Stimulated activated CD8-positive, alpha-beta memory T cell treated with anti-CD3 and anti-CD28 coated beads, Interleukin-15, amount 100 ng/mL, for 24 hours (primary cell): Measurements from ENCODE around the gene CDC42EP1.
"Not testable (repeated sequence)": the region's sequence is repeated elsewhere in the genome, so short reads cannot be mapped to it uniquely, and the experiment has no call there.

Source experiments
- DNase-seq: peaks from one replicate; pipeline ENCODE4 v3.0.0-alpha.2; 2020; ENCODE audit warnings: low read depth

The CDC42EP1 gene

GRCh38 chr22:37582526-37582925, 22.2 kb downstream of the CDC42EP1 start:
- DNase-seq, result no peak

GRCh38 chr22:37588546-37589215, 28.4 kb downstream of the CDC42EP1 start:
- no peak for DNase-seq

GRCh38 chr22:37589636-37590035, 29.4 kb downstream of the CDC42EP1 start:
- DNase-seq, result no peak

GRCh38 chr22:37591081-37591480, 30.8 kb downstream of the CDC42EP1 start:
- DNase-seq, result not testable (repeated sequence)

GRCh38 chr22:37591823-37592404, 31.6 kb downstream of the CDC42EP1 start:
- no peak for DNase-seq

GRCh38 chr22:37594237-37594636, 34.0 kb downstream of the CDC42EP1 start:
- no peak for DNase-seq

GRCh38 chr22:37599153-37599552, 38.9 kb downstream of the CDC42EP1 start:
- DNase-seq, result no peak

GRCh38 chr22:37601203-37601539, 40.9 kb downstream of the CDC42EP1 start:
- DNase-seq, result no peak

- DNase-seq, result no peak
Measured at GRCh38 chr22:37601540-37602442, 41.5 kb downstream of the CDC42EP1 start.

GRCh38 chr22:37602546-37603277, 42.4 kb downstream of the CDC42EP1 start:
- not testable (repeated sequence) for DNase-seq

GRCh38 chr22:37604074-37604473, 43.8 kb downstream of the CDC42EP1 start:
- DNase-seq, result no peak

- DNase-seq, result no peak
Measured at GRCh38 chr22:37604875-37605274, 44.6 kb downstream of the CDC42EP1 start.

GRCh38 chr22:37607010-37607934, 47.0 kb downstream of the CDC42EP1 start:
- peak; percentile 90 for DNase-seq

GRCh38 chr22:37607935-37608476, 47.7 kb downstream of the CDC42EP1 start:
- DNase-seq, result no peak

GRCh38 chr22:37608477-37609239, 48.4 kb downstream of the CDC42EP1 start, which contains the start of gene GGA1:
TSS of gene GGA1 (plus strand) at chr22:37608834. CDS start at chr22:37608861, 27 bp downstream.
- peak; percentile 90 for DNase-seq

- no peak for DNase-seq
Measured at GRCh38 chr22:37609240-37610152, 49.2 kb downstream of the CDC42EP1 start.

GRCh38 chr22:37610153-37610475, 49.8 kb downstream of the CDC42EP1 start:
- DNase-seq, result not testable (repeated sequence)

GRCh38 chr22:37610480-37611129, 50.3 kb downstream of the CDC42EP1 start:
- no peak for DNase-seq

- no peak for DNase-seq
Measured at GRCh38 chr22:37611207-37611606, 50.9 kb downstream of the CDC42EP1 start.
